Prostate gland (tissue), 2 donors: ENCODE data around the gene TRMT112.

Experiments used
- POLR2A ChIP-seq: fragments of 450-650 bp; IDR thresholded peaks from one replicate; pipeline ENCODE4 v1.6.1; 2016; ENCODE audit warnings: antibody characterized with exemption, mild to moderate bottlenecking
- TF ChIP-seq, protein P1 (sequence below), 4 experiments: fragments of 200-600 bp in 2 of 4; fragments of 450-650 bp in 2 of 4; sonication (generic) in 2 of 4; IDR thresholded peaks; 1 replicate in 3 of 4; 2 replicates in 1 of 4; pipeline ENCODE4 v1.5.1; 2016 to 2019; ENCODE audit warnings: antibody characterized with exemption in 4 of 4, mild to moderate bottlenecking in 2 of 4, moderate library complexity in 2 of 4

DNA sequence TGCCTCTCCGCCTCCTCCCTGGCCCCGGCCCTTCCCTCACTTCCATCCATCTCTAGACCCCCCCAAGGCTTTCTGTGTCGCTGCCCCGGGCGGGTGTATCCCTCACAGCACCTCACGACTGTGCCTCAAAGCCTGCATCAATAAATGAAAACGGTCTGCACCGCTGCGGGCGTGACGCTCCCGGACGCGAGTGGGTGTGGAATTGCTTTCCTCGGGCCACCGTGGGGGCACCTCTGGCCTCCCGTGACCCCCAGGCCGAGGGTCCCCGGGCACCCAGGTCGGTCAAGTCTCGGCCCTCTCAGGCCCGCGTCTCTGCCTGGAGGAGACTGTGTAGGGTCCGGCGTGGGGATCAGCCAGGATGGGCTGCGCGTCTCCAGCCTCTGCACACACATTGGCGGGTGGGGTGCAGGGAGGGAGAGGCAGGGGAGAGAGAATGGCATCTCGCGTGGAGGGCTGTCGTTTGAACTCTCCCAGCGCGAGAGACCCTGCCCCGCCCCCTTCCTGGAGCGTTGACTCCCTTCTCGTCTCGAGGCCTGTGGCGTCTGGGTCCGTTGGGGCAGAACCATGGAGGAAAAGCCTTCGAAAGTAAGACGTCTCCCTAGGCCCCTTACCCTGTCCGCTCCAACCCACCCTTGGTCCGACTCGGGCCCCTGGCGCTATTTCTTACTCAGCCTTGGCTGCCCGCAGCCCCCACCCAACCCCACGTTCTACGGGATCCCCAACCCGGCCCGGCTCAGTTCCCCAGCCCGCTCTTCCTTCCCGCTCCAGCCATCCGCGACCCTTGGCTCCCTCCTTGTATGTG lies 17.3 kb downstream of the TRMT112 start, which contains the start of gene CATSPERZ:
- TF ChIP-seq POLR2A = no peak
- TF ChIP-seq, protein P1, sequence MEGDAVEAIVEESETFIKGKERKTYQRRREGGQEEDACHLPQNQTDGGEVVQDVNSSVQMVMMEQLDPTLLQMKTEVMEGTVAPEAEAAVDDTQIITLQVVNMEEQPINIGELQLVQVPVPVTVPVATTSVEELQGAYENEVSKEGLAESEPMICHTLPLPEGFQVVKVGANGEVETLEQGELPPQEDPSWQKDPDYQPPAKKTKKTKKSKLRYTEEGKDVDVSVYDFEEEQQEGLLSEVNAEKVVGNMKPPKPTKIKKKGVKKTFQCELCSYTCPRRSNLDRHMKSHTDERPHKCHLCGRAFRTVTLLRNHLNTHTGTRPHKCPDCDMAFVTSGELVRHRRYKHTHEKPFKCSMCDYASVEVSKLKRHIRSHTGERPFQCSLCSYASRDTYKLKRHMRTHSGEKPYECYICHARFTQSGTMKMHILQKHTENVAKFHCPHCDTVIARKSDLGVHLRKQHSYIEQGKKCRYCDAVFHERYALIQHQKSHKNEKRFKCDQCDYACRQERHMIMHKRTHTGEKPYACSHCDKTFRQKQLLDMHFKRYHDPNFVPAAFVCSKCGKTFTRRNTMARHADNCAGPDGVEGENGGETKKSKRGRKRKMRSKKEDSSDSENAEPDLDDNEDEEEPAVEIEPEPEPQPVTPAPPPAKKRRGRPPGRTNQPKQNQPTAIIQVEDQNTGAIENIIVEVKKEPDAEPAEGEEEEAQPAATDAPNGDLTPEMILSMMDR (IDR thresholded peaks at IDR 0.05) = no peak
